Right lobe of liver (tissue), 4 donors: ENCODE data around the gene ERFL.

Source experiments
- CTCF ChIP-seq, 4 donors: fragments of 200-600 bp in 3 of 4; fragments of 450-650 bp in 1 of 4; IDR thresholded peaks; one replicate each; pipeline versions ENCODE4 v1.5.1 to v1.8.0; 2016 to 2022; ENCODE audit warnings: antibody characterized with exemption in 4 of 4, mild to moderate bottlenecking in 2 of 4
- POLR2A ChIP-seq: fragments of 450-650 bp; IDR thresholded peaks from one replicate; pipeline ENCODE4 v1.6.1; 2017; ENCODE audit warnings: antibody characterized with exemption, mild to moderate bottlenecking
- donor health status: DM: no; HTN: no; CAD: no.
- donor health status: DM: no; HTN: no; CAD: no.
- donor health status: DM: no; HTN: yes; CAD: no.

GRCh38 chr19:41957838-41958366 lies 29.7 kb upstream of the ERFL start:
- peak; percentile 77 to 91 (median 85) for TF ChIP-seq CTCF (IDR thresholded peaks at IDR 0.05)
- TF ChIP-seq POLR2A, result no peak
